ENCODE results near the gene HTR2A. TPM values are rescaled to one million over a fixed set of nuclear protein-coding genes. Genes with fewer than 3 reads are reported as not detected.
"Not testable (repeated sequence)": the region's sequence is repeated elsewhere in the genome, so short reads cannot be mapped to it uniquely, and the experiment has no call there.

The HTR2A gene
- total RNA-seq, 1 donor from 2014 or later: 2.2 TPM

DNA sequence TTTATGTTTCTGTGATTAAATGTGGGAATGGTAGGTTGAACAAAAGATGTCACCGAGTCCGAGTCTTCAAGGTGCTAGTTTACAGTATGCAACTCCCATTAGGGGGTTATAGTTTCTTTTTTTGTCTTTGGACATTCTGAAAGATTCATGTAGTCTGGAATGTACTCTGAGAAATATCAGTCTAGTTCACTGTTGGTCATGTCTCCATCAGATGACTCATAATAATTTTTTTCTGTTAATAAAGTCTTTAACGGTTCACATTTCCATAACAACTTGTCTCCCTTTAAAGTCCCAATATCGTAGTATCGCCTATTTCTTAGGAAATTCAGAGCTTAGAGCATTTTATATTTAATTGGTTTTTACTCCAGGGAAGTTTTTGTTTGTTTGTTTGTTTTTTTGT is 86.4 kb downstream of the HTR2A start:
- intact Hi-C loops (cut with DNase I): no loop called here
- DNase-seq (ENCODE audit: extremely low spot score in 2 of 2): no peak
- no peaks in the 10 kb centered on the region for H3K27me3 ChIP-seq
- TF ChIP-seq, protein P1, sequence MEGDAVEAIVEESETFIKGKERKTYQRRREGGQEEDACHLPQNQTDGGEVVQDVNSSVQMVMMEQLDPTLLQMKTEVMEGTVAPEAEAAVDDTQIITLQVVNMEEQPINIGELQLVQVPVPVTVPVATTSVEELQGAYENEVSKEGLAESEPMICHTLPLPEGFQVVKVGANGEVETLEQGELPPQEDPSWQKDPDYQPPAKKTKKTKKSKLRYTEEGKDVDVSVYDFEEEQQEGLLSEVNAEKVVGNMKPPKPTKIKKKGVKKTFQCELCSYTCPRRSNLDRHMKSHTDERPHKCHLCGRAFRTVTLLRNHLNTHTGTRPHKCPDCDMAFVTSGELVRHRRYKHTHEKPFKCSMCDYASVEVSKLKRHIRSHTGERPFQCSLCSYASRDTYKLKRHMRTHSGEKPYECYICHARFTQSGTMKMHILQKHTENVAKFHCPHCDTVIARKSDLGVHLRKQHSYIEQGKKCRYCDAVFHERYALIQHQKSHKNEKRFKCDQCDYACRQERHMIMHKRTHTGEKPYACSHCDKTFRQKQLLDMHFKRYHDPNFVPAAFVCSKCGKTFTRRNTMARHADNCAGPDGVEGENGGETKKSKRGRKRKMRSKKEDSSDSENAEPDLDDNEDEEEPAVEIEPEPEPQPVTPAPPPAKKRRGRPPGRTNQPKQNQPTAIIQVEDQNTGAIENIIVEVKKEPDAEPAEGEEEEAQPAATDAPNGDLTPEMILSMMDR (IDR thresholded peaks at IDR 0.05): no peak
- no peak for TF ChIP-seq POLR2AphosphoS5 (IDR thresholded peaks at IDR 0.05; ENCODE audit: insufficient read depth in 1 of 2, low read depth in 1 of 2)
- no peak for TF ChIP-seq POLR2A (IDR thresholded peaks at IDR 0.05)
- H3K4me3 ChIP-seq: no peak overlapping the region
- no peaks in the 10 kb centered on the region for H3K36me3 ChIP-seq
- H3K27ac ChIP-seq: no peak overlapping the region
- no peaks in the 10 kb centered on the region for H3K9me3 ChIP-seq
- no peaks in the 10 kb centered on the region for H3K4me1 ChIP-seq

DNA sequence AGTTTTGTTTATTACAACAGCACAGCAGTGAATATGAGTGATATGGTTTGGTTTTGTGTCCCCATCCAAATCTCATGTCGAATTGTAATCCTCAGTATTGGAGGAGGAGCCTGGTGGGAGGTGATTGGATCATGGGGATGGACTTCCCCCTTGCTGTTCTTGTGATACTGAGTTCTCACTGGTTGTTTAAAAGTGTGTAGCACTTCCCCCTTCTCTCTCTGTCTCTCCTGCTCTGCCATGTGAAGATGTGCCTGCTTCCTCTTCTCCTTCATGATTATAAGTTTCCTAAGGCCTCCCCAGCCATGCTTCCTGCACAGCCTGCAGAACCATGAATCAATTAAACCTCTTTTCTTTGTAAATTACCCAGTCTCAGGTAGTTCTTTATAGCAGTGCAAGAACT is 91.9 kb downstream of the HTR2A start:
- H3K36me3 ChIP-seq; H3K9me3 ChIP-seq; DNase-seq (ENCODE audit: extremely low spot score in 2 of 2); H3K27ac ChIP-seq; H3K4me1 ChIP-seq; H3K27me3 ChIP-seq; intact Hi-C loops (cut with DNase I); H3K4me3 ChIP-seq: not testable (repeated sequence)

DNA sequence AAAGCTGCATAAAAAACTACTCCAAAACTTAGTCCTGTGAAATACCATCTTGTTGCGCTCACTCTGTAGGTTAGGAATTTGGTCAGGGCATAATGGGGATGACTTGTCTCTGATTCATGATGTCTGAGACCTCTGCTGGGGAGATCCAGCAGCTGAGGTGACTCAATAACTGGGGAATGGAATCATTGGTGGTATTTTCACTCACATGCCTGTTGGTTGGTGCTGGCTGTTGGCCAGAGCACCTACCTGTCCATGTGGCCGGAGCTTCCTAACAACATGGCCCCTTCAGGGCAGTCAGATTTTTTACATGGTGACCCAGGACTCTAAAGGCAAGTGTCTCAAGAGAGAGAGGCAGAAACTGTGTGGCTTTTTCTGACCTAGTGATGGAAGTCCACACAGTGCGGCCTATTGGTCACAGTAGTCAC is 92.5 kb downstream of the HTR2A start:
- DNase-seq (ENCODE audit: extremely low spot score in 2 of 2): no peak
- intact Hi-C loops (cut with DNase I): no loop called here
- H3K27ac ChIP-seq: no peak overlapping the region
- no peaks in the 10 kb centered on the region for H3K36me3 ChIP-seq
- TF ChIP-seq, protein P1 (IDR thresholded peaks at IDR 0.05): no peak
- TF ChIP-seq POLR2A (IDR thresholded peaks at IDR 0.05) (no peak), POLR2AphosphoS5 (IDR thresholded peaks at IDR 0.05; ENCODE audit: insufficient read depth in 1 of 2, low read depth in 1 of 2) (no peak)
- H3K9me3 ChIP-seq: no peaks in the 10 kb centered on the region
- no peaks in the 10 kb centered on the region for H3K4me1 ChIP-seq
- H3K4me3 ChIP-seq: no peak overlapping the region
- H3K27me3 ChIP-seq: no peaks in the 10 kb centered on the region

DNA sequence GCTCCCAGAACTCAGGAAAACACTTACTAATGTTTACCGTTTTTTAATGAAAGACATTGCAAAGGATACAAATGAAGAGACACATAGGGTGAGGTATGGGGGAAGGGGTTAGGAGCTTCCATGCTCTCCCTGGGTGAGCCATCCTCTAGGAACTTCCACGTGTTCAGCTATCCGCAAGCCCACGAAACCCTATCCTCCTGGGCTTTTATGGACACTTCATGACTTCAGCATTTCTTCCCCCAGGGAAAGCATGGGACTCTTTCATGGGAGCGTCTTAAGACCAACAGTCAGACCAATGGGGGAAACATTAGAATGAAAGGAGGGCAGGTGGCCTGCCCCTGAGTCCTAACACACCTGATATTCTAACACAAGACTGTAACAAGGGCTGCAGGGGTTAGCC is 93.3 kb downstream of the HTR2A start:
- Histone ChIP-seq H3K4me1 (no peaks in the 10 kb centered on the region), H3K4me3 (no peak overlapping the region), H3K36me3 (no peaks in the 10 kb centered on the region), H3K9me3 (no peaks in the 10 kb centered on the region), H3K27me3 (no peaks in the 10 kb centered on the region), H3K27ac (no peak overlapping the region)
- intact Hi-C loops (cut with DNase I): no loop called here
- no peak for TF ChIP-seq POLR2A (IDR thresholded peaks at IDR 0.05)
- TF ChIP-seq, protein P1 (IDR thresholded peaks at IDR 0.05): no peak
- TF ChIP-seq POLR2AphosphoS5 (IDR thresholded peaks at IDR 0.05; ENCODE audit: insufficient read depth in 1 of 2, low read depth in 1 of 2): no peak
- no peak for DNase-seq (ENCODE audit: extremely low spot score in 2 of 2)

DNA sequence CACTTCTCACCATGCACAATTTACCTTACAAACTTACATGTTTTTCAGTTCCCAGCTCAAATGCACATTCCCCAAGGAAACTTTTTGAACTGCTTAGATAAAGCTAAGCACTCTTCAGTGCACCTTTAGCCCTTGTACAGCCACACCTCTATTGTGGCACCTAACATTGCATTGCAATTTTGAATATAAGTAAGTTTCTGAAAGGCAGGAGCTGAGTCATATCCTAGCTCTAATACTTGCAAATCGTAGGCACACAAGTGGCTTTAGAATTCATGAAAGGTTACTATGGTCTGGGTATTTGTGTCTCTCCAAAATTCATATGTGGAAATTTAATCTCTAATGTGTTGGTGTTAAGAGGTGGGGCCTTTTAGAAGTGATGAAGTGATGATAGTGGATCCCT is 95.0 kb downstream of the HTR2A start:
- intact Hi-C loops (cut with DNase I): no loop called here
- no peaks in the 10 kb centered on the region for H3K27me3 ChIP-seq
- H3K27ac ChIP-seq: no peak overlapping the region
- no peaks in the 10 kb centered on the region for H3K9me3 ChIP-seq
- H3K4me3 ChIP-seq: no peak overlapping the region
- peaks cover 8% of the 10 kb centered on the region for H3K4me1 ChIP-seq
- no peaks in the 10 kb centered on the region for H3K36me3 ChIP-seq
- DNase-seq (ENCODE audit: extremely low spot score in 2 of 2): no peak
- TF ChIP-seq, protein P1 (IDR thresholded peaks at IDR 0.05): no peak
- TF ChIP-seq POLR2AphosphoS5 (IDR thresholded peaks at IDR 0.05; ENCODE audit: insufficient read depth in 1 of 2, low read depth in 1 of 2) (no peak), POLR2A (IDR thresholded peaks at IDR 0.05) (no peak)

DNA sequence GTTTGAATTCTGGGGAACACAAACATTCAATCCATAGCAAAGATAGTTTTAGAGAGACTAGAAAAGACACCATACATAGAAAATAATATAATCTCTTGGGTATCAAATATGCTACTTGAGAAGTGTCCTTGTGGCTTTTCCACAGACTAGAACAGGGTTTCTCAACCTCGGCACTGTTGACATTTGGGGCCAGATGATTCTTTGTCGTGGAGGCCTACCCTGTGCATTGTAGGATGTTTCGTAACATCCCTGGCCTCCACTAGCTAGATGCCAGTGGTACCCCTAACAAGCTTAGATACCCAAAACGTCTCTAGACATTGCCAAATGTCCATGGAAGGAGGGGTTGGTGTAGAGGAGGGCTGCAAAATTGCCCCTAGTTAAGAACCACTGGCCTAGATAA is 97.7 kb downstream of the HTR2A start:
- Histone ChIP-seq H3K9me3 (no peaks in the 10 kb centered on the region), H3K36me3 (no peaks in the 10 kb centered on the region), H3K4me1 (peaks cover 28% of the 10 kb centered on the region), H3K4me3 (no peak overlapping the region), H3K27ac (no peak overlapping the region), H3K27me3 (no peaks in the 10 kb centered on the region)
- no peak for DNase-seq (ENCODE audit: extremely low spot score in 2 of 2)
- TF ChIP-seq, protein P1 (IDR thresholded peaks at IDR 0.05): no peak
- TF ChIP-seq POLR2A (IDR thresholded peaks at IDR 0.05): no peak
- no peak for TF ChIP-seq POLR2AphosphoS5 (IDR thresholded peaks at IDR 0.05; ENCODE audit: insufficient read depth in 1 of 2, low read depth in 1 of 2)
- intact Hi-C loops (cut with DNase I): no loop called here
